ENCODE measurements around the gene ERFE. TPM values are rescaled to one million over a fixed set of nuclear protein-coding genes. Genes with fewer than 3 reads are reported as not detected.

ERFE gene
- total RNA-seq, 2 donors from 2014 or later = 0.66 TPM; not detected in 1

DNA sequence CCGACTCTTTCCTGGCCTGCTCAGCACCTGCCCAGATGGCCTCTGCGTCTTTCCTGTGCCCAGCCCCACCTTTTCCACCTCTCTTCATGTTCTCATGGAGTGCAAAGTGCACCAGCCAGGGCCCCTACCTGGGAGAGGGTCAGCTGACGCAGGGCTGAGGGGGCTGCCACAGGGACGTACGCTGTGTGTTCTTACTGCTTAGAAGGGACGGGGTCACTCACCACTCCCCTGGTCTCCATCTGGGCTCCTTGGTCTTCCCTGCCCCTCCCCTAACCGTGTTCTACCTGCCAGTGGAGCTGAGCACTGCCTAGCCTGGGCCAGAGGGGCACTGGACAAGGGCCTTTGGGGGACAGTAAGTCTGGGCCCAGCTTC is 8.6 kb downstream of the ERFE start:
- Histone ChIP-seq H3K4me3 (no peak overlapping the region), H3K36me3 (replicated peaks in 1 of 2; ENCODE audit: insufficient read depth in 1 of 2, low read depth in 2 of 2) (peaks cover 0 to 3% of the 10 kb centered on the region in 2 donors), H3K4me1 (peaks cover 58% of the 10 kb centered on the region), H3K27me3 (peaks cover 0 to 3% of the 10 kb centered on the region in 2 donors), H3K27ac (no peak overlapping the region), H3K9me3 (no peaks in the 10 kb centered on the region)
- ATAC-seq (no peak), DNase-seq (no peak)
- TF ChIP-seq CTCF (IDR thresholded peaks at IDR 0.05) = no peak
- no peak for TF ChIP-seq POLR2A (IDR thresholded peaks at IDR 0.05)
- intact Hi-C loops (cut with DNase I) = no loop called here
- WGBS, 2 donors = 92 to 95% methylated on average over 5 to 7 of the region's 7 CpGs

DNA sequence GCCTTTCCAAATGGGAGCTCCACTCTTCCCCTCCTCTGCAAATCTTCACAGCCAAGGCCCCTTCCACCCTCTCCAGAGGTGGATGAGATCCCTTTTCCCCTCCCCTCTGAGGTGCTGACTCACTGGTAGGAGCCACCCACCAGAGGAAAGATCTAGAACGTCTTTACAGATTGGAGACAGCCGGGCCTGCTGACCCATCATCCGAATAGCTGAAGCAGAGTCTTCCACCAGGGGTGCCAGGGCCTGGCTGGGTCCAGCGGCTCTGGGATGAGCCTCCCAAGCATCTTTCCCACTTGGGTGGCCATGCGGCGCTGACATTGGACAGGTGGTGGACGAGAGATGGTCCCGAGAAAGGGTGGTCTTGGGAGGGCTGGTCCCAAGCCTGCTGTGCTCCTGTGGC is 9.0 kb downstream of the ERFE start:
- WGBS, 2 donors = 65 to 70% methylated on average over 2 to 8 of the region's 8 CpGs
- H3K27ac ChIP-seq = peak overlapping the region in 1 of 4 donors; percentile 14
- intact Hi-C loops (cut with DNase I) = no loop called here
- no peaks in the 10 kb centered on the region for H3K9me3 ChIP-seq
- TF ChIP-seq CTCF (IDR thresholded peaks at IDR 0.05) = no peak
- no peak for TF ChIP-seq POLR2A (IDR thresholded peaks at IDR 0.05)
- H3K36me3 ChIP-seq (replicated peaks in 1 of 2; ENCODE audit: insufficient read depth in 1 of 2, low read depth in 2 of 2) = peaks cover 0 to 6% of the 10 kb centered on the region in 2 donors
- H3K27me3 ChIP-seq = peaks cover 0 to 3% of the 10 kb centered on the region in 2 donors
- no peak for ATAC-seq
- no peak for DNase-seq
- peaks cover 54% of the 10 kb centered on the region for H3K4me1 ChIP-seq
- no peak overlapping the region for H3K4me3 ChIP-seq

GRCh38 chr2:238168196-238169047 is 9.7 kb downstream of the ERFE start:
- no peak for TF ChIP-seq POLR2A (IDR thresholded peaks at IDR 0.05)
- TF ChIP-seq CTCF (IDR thresholded peaks at IDR 0.05) = no peak
- peak overlapping the region in 2 of 4 donors; percentile 22 to 74 for H3K27ac ChIP-seq
- DNase-seq (no peak), ATAC-seq (no peak)
- peaks cover 0 to 3% of the 10 kb centered on the region in 2 donors for H3K27me3 ChIP-seq
- no peak overlapping the region for H3K4me3 ChIP-seq
- intact Hi-C loops (cut with DNase I) = no loop called here
- H3K9me3 ChIP-seq = no peaks in the 10 kb centered on the region
- WGBS, 2 donors = 83 to 88% methylated on average over 7 to 13 of the region's 13 CpGs
- H3K36me3 ChIP-seq (replicated peaks in 1 of 2; ENCODE audit: insufficient read depth in 1 of 2, low read depth in 2 of 2) = peaks cover 0 to 10% of the 10 kb centered on the region in 2 donors
- peaks cover 47% of the 10 kb centered on the region for H3K4me1 ChIP-seq

DNA sequence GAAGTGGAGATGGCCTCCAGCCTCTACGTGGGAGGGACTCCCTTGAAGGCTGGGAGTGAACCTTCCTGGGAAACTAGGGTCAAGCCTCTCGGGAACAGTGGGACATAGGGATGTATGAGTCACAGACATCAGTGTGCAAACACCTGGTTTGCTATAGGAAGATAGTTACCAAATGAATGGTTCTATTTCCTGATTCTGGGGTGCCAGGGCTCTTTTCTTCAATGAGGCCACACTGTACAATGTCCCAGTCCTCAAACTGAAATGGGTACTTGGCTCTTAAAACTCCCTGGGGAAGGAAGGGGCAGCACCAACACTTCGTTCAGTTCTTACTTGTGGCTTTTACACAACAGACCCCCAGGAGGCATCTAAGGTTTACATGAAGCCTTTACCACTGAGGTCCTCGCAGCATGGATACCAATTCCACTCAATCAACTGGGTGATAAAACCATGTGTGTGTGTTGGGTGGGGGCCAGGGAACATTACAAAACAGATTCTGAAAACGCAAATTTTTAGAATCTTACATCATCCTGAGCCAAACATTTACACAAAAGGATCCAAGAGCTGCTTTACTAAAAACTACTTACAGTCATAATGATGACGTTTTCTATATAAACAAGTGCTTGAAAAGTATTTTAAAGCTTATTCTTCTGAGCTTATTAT is 10.4 kb downstream of the ERFE start:
- peaks cover 0 to 10% of the 10 kb centered on the region in 2 donors for H3K36me3 ChIP-seq (replicated peaks in 1 of 2; ENCODE audit: insufficient read depth in 1 of 2, low read depth in 2 of 2)
- 55 to 63% methylated on average over 6 of the region's 6 CpGs for WGBS, 2 donors
- H3K4me3 ChIP-seq = no peak overlapping the region
- peak overlapping the region in 3 of 4 donors; percentile 51 to 74 (median 52) for H3K27ac ChIP-seq
- TF ChIP-seq CTCF (IDR thresholded peaks at IDR 0.05) (no peak), POLR2A (IDR thresholded peaks at IDR 0.05) (no peak)
- ATAC-seq (peak; percentile 72), DNase-seq (peak; percentile 64 to 74 (median 64))
- H3K4me1 ChIP-seq = peaks cover 40% of the 10 kb centered on the region
- intact Hi-C loops (cut with DNase I) = no loop called here
- H3K9me3 ChIP-seq = no peaks in the 10 kb centered on the region
- peaks cover 0 to 2% of the 10 kb centered on the region in 2 donors for H3K27me3 ChIP-seq

All from body of pancreas (tissue), 4 donors.